PC-9 (cell line): ENCODE data around the gene MAP2K5. TPM values are rescaled to one million over a fixed set of nuclear protein-coding genes. Genes with fewer than 3 reads are reported as not detected.

Experiments used
- BruUV-seq: library from RNA; stranded (reverse); fragments of 400-500 nt; replicated peaks from 2 replicates; lab custom pipeline; 2021; lab: Mats Ljungman, UMichigan
- CTCF ChIA-PET: fragments of 300-600 bp; sonication (Branson Sonifier 250); formaldehyde crosslinking; loops from one replicate; lab custom pipeline; 2022; ENCODE audit warnings: antibody characterized with exemption; lab: Charles Lee
- POLR2A ChIA-PET: fragments of 300-600 bp; sonication (Branson Sonifier 250); formaldehyde crosslinking; loops from one replicate; lab custom pipeline; 2022; ENCODE audit warnings: antibody characterized with exemption; ENCODE audit not compliant: unreplicated experiment; lab: Charles Lee
- DNase-seq, 2 experiments: peaks; one replicate each; pipeline versions ENCODE4 v3.0.0 to v3.0.0-alpha.2; 2015 to 2022; ENCODE audit warnings: mixed read lengths in 1 of 2
- H2AFZ ChIP-seq: fragments of 200-600 bp; sonication (generic); 2 replicates; pipeline ENCODE4 v1.8.1; 2017; ENCODE audit warnings: antibody characterized with exemption
- H3F3A ChIP-seq: fragments of 200-600 bp; sonication (generic); 2 replicates; pipeline ENCODE4 v1.8.1; 2017; ENCODE audit warnings: antibody characterized with exemption, mild to moderate bottlenecking, low read depth; ENCODE audit not compliant: insufficient read depth
- H3K27ac ChIP-seq: fragments of 200-600 bp; sonication (generic); 2 replicates; pipeline ENCODE4 v1.6.1; 2016; ENCODE audit warnings: mixed run types
- H3K27me3 ChIP-seq: fragments of 200-600 bp; sonication (generic); 2 replicates; pipeline ENCODE4 v1.6.1; 2016; ENCODE audit warnings: low read depth, mixed run types; ENCODE audit not compliant: insufficient read depth
- H3K36me3 ChIP-seq: fragments of 200-600 bp; sonication (generic); 2 replicates; pipeline ENCODE4 v1.6.1; 2016; ENCODE audit warnings: low read depth, mixed run types
- H3K4me1 ChIP-seq: fragments of 200-600 bp; sonication (generic); replicated peaks from 2 replicates; pipeline ENCODE4 v1.6.1; 2016; ENCODE audit warnings: mixed run types; ENCODE audit not compliant: insufficient read depth
- H3K4me2 ChIP-seq: fragments of 200-600 bp; sonication (generic); 2 replicates; pipeline ENCODE4 v1.6.1; 2017; ENCODE audit warnings: mixed run types
- H3K4me3 ChIP-seq: fragments of 200-600 bp; sonication (generic); 2 replicates; pipeline ENCODE4 v1.6.1; 2016; ENCODE audit warnings: mixed run types
- H3K79me2 ChIP-seq: fragments of 200-600 bp; sonication (generic); 2 replicates; pipeline ENCODE4 v1.6.1; 2017; ENCODE audit warnings: low read depth, mixed run types
- H3K9me2 ChIP-seq: fragments of 200-600 bp; sonication (generic); 2 replicates; pipeline ENCODE4 v1.8.1; 2017; ENCODE audit warnings: mild to moderate bottlenecking; ENCODE audit not compliant: insufficient read depth
- H3K9me3 ChIP-seq: fragments of 200-600 bp; sonication (generic); 2 replicates; pipeline ENCODE4 v1.8.1; 2016; ENCODE audit warnings: low read depth; ENCODE audit not compliant: insufficient read depth
- H4K20me1 ChIP-seq: fragments of 200-600 bp; sonication (generic); 2 replicates; pipeline ENCODE4 v1.8.1; 2017; ENCODE audit not compliant: insufficient read depth
- EZH2 ChIP-seq: fragments of 200-600 bp; sonication (generic); IDR thresholded peaks from 2 replicates; pipeline ENCODE4 v1.8.0; 2017; ENCODE audit warnings: antibody characterized with exemption, low read depth
- intact Hi-C: fragments of 100-400 bp; cut with micrococcal nuclease; formaldehyde crosslinking; loops from one replicate; pipeline ENCODE4 v1.10.0; 2022; ENCODE audit not compliant: unreplicated experiment
- total RNA-seq: library from RNA; stranded (reverse); gene quantifications from 2 replicates; pipeline ENCODE4 v1.2.3, GENCODE V29; 2021
- TF ChIP-seq, protein P1 (sequence below): fragments of 200-600 bp; sonication (generic); conservative IDR thresholded peaks from 2 replicates; pipeline ENCODE4 v1.6.1; 2017; ENCODE audit warnings: mixed run types, antibody characterized with exemption, mild to moderate bottlenecking, moderate library complexity

MAP2K5 gene
- total RNA-seq, 1 experiment from 2014 or later: 26.9 TPM

DNA sequence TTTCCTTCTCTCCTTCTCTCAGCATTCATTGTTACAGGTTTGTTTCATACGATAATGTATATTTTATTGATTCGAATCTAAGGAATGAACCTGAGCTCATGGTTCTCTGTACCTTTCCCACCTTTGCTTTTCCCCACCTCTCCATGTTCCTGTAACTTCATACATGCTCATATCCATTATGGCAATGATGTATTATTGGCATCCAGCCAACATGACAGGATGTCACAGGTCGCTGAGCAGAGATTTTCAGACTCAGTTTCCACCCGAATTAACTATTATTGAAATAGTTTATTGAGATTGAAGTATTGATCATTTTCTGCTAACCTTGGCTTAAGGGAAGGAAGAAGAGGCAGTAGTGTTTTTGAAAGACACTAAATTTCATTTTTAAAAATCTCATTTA is 64.8 kb downstream of the MAP2K5 start:
- no TSS peak for BruUV-seq
- no peak for DNase-seq
- no peak overlapping the region for H3K4me2 ChIP-seq
- TF ChIP-seq, protein P1, sequence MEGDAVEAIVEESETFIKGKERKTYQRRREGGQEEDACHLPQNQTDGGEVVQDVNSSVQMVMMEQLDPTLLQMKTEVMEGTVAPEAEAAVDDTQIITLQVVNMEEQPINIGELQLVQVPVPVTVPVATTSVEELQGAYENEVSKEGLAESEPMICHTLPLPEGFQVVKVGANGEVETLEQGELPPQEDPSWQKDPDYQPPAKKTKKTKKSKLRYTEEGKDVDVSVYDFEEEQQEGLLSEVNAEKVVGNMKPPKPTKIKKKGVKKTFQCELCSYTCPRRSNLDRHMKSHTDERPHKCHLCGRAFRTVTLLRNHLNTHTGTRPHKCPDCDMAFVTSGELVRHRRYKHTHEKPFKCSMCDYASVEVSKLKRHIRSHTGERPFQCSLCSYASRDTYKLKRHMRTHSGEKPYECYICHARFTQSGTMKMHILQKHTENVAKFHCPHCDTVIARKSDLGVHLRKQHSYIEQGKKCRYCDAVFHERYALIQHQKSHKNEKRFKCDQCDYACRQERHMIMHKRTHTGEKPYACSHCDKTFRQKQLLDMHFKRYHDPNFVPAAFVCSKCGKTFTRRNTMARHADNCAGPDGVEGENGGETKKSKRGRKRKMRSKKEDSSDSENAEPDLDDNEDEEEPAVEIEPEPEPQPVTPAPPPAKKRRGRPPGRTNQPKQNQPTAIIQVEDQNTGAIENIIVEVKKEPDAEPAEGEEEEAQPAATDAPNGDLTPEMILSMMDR: no peak
- no peak for TF ChIP-seq EZH2
- H3K9me3 ChIP-seq: no peaks in the 10 kb centered on the region
- H3K79me2 ChIP-seq: no peaks in the 10 kb centered on the region
- H3K27ac ChIP-seq: no peak overlapping the region
- POLR2A ChIA-PET: no interaction called here
- no peak overlapping the region for H3K4me3 ChIP-seq
- no peaks in the 10 kb centered on the region for H3K9me2 ChIP-seq
- H3F3A ChIP-seq: no peaks in the 10 kb centered on the region
- H2AFZ ChIP-seq: no peak overlapping the region
- CTCF ChIA-PET: no interaction called here
- intact Hi-C loops: no loop called here
- H4K20me1 ChIP-seq: no peaks in the 10 kb centered on the region
- no peaks in the 10 kb centered on the region for H3K4me1 ChIP-seq
- H3K27me3 ChIP-seq: no peaks in the 10 kb centered on the region
- H3K36me3 ChIP-seq: no peaks in the 10 kb centered on the region

DNA sequence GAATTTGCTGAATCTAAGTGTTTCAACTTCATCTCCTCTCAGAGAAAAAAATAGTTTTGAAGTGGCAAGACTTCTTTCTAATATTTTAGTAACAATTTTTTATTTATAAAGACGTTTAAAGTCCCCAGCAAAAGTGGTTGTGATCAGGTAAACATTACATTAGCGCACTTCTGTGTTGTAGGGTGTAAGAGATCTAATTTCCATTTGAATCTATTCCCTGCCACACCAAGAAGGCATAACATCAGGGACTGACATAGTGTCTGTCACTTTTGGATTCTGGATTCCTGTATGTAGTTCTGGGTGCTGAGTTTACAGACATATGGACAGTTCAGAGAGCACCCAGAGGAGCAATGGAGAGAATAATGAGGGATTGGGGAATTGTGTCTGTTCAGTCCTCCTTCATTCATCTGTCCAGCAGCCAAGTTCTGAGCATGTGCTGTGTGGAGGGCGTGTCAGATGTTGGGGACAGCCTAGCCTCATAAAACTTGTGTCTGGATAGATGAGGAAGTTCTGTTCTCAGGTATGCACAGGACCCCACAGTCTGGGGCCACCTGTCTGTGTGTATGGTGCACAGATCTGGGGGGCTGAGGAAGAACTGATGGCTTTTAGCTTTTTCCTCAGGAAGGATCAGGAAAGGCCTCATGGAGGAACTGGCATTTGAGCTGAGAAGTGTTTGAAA is 65.6 kb downstream of the MAP2K5 start:
- Histone ChIP-seq H4K20me1 (no peaks in the 10 kb centered on the region), H3K4me3 (no peak overlapping the region), H3F3A (no peaks in the 10 kb centered on the region), H2AFZ (no peak overlapping the region), H3K4me1 (no peaks in the 10 kb centered on the region), H3K4me2 (no peak overlapping the region), H3K79me2 (no peaks in the 10 kb centered on the region), H3K27ac (no peak overlapping the region), H3K9me2 (no peaks in the 10 kb centered on the region), H3K9me3 (no peaks in the 10 kb centered on the region), H3K27me3 (no peaks in the 10 kb centered on the region), H3K36me3 (no peaks in the 10 kb centered on the region)
- intact Hi-C loops: no loop called here
- no TSS peak for BruUV-seq
- POLR2A ChIA-PET: no interaction called here
- no peak for DNase-seq
- CTCF ChIA-PET: no interaction called here
- TF ChIP-seq, protein P1: no peak

DNA sequence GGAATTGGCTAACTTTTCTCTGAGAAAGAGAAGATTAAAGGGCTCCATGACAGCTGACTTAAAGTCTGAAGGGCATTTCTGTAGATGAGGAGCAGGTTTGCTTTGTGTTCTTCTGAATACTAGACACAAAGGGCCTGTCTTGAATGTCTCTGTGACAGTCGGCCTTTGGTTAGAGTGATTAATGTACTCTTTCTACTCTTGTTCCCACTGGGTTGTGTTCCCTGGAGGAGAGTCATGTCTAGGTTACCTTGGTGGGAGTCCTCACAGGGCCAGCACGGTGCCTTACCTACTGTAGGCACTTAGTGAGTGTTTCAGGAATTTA is 66.1 kb downstream of the MAP2K5 start:
- Histone ChIP-seq H3K79me2 (no peaks in the 10 kb centered on the region), H4K20me1 (no peaks in the 10 kb centered on the region), H3K4me1 (no peaks in the 10 kb centered on the region), H3K36me3 (no peaks in the 10 kb centered on the region), H3K9me3 (no peaks in the 10 kb centered on the region), H3F3A (no peaks in the 10 kb centered on the region), H3K27ac (no peak overlapping the region), H3K27me3 (no peaks in the 10 kb centered on the region), H3K4me2 (no peak overlapping the region), H2AFZ (no peak overlapping the region), H3K9me2 (no peaks in the 10 kb centered on the region), H3K4me3 (no peak overlapping the region)
- no peak for TF ChIP-seq EZH2
- TF ChIP-seq, protein P1: no peak
- BruUV-seq: no TSS peak
- ChIA-PET POLR2A (no interaction called here), CTCF (no interaction called here)
- intact Hi-C loops: no loop called here
- no peak for DNase-seq
